GM10266 (cell line): ENCODE results near the gene CCDC91.

Experiments used
- DNase-seq: peaks from one replicate; pipeline ENCODE4 v3.0.0; 2012; ENCODE audit errors: extremely low spot score
- TF ChIP-seq, protein P1 (sequence below): IDR thresholded peaks from 2 replicates; pipeline ENCODE4 v1.5.1; 2012; ENCODE audit warnings: mild to moderate bottlenecking, low read depth; ENCODE audit not compliant: control insufficient read depth, insufficient read depth; ENCODE audit errors: missing control alignments

The CCDC91 gene

DNA sequence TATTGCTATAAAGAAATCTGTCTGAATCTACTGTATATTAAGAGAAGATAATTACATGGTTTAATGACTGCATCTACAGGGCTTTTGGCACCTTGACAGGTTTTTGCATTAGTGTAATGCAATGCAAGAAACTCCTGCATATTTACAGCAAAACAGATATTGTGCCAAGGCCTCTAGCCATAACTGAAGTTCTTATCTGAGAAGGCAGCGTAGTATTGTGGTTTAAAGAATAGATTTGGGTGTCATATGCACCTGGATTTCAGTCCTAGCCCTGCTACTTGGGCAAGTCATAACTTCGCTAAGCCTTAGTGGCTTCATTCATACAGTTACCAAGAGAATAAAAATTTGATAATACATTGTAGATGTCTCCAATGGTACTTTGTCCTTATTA, 350.1 kb downstream of the CCDC91 start:
- TF ChIP-seq, protein P1, sequence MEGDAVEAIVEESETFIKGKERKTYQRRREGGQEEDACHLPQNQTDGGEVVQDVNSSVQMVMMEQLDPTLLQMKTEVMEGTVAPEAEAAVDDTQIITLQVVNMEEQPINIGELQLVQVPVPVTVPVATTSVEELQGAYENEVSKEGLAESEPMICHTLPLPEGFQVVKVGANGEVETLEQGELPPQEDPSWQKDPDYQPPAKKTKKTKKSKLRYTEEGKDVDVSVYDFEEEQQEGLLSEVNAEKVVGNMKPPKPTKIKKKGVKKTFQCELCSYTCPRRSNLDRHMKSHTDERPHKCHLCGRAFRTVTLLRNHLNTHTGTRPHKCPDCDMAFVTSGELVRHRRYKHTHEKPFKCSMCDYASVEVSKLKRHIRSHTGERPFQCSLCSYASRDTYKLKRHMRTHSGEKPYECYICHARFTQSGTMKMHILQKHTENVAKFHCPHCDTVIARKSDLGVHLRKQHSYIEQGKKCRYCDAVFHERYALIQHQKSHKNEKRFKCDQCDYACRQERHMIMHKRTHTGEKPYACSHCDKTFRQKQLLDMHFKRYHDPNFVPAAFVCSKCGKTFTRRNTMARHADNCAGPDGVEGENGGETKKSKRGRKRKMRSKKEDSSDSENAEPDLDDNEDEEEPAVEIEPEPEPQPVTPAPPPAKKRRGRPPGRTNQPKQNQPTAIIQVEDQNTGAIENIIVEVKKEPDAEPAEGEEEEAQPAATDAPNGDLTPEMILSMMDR: no peak
- DNase-seq: no peak

DNA sequence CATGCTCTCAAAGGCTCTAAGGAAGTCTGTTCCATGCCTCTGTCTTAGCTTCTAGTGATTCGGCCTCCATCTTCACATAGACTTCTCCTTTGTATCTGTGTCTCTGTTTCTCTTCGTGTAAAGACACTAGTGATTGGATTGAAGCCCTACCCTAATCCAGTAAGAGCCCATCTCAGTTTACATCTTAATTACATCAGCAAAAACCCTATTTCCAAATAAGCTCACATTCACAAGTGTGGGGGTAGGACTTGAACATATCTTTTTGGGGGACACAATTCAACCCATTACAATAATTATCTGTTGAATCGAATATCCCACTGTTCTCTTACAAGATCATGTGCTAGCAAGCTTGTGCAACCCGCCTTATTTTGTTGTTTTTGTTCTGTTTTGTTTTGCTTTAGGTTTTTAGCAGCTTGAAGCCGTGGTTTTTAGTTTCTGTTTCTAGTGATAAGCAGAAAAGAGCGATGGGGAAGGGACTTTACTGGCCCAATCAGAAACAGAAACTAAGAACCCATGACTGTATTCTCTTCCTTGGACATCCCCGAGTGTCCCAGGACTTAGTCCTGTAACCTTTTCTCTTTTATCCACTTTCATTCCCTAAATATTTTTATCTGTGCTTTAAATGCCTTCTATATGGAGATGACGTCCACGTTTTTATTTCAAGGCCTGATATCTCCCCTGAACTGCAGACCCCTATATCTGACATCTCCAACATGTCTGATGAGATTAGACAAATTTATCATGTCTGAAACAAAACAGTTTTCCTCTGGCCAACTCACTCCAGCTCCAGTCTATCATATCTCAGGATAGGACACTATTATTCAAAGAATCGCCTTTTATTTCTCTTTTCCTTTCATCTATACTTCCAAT, 353.0 kb downstream of the CCDC91 start:
- DNase-seq: no peak

DNA sequence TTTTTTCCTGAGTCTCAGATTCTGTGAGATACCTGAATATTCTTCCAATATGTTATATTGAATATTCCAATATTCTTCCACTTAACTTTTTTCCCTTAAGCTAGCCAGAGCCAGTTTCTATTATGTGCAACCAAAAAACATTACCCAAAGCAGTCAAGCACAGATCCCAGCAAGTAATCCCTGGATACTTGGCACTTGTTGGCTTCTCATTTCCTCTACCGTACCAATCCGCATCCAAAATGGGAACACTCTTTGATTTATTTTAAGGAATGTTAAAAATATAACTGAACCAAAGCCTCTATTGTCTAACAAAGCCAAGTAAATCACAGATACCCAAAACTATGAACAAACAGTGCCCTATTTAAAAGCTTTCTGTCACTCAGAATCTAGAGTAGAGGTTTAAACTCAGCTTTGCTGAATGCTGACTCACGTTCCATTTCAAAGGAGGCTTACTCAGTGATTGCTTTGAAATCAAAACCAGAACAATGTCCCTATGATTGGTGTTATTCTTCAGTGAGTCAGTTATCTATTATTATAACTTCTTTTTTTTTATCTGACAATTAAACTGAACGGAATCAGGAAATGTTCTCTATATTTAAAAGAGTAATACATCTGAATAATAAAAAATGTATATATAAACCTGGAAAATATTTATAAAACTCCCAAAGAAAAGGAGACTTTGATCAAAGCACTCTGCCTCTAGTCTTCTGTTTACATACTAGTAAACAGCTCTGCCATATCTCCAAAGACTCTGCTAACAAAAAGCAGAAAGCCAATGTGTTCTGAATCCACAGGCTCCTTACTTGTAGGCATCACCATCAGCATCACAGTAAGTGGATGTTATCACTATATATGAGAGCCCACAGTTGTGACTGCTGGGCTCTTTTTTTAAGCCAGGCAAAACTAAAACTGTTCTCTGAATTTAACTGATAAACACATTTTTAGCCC, 360.8 kb downstream of the CCDC91 start:
- DNase-seq: no peak

More for the DNA sequence above, 353.0 kb downstream of the CCDC91 start:
- TF ChIP-seq, protein P1: no peak

DNA sequence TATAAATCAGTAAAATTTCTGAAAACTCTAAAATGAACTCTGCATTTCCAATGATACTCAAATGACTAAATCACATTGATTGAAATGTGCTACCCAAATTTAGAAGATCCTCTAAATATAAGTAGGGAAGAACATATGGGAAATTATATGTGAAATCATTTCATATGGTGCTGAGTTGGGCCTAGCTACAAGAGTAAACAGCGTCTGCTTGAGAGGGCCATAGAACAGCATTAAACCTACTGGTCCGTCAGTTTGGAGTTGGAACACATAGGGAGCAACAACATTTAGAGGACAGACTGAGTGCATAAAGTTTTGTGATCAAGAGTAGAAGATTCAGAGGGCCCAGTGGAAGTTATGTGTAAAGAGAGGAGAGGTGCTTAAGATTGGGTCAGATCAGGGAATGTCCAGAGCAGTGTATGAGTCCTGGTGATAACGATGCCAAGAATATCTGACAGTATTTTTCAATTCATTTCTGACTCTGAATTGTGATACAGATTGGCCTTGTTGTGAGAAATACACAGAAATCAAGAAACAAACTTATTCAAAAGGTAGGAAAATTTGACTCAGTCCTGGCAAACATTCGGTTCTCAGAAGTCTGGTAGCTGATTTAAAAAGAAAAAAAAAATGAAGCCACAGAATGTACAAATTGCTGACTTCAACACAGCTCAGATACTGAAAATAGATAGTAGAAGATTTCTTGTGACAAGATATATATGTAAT, 362.2 kb downstream of the CCDC91 start:
- TF ChIP-seq, protein P1: no peak
- DNase-seq: no peak

More for the DNA sequence above, 360.8 kb downstream of the CCDC91 start:
- TF ChIP-seq, protein P1: no peak

DNA sequence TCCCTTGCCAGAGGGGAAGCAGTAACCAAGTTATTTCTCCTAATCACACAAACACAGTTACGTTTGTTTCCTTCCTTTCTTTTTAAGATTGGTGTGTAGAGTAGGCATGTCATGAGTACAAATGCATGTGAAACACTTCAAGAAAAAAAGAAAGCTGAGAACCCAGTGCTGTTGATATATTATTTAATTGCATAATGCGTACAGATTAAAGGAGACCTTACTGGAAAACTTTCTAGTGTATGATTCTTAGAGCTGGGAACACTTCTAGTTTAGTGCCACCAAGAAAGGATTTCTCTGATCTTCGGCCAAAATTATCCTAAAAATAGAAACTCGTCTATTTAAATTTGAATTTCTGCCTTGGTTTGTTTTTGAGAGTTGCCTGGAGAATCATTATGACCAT, 365.5 kb downstream of the CCDC91 start:
- TF ChIP-seq, protein P1: no peak
- no peak for DNase-seq

DNA sequence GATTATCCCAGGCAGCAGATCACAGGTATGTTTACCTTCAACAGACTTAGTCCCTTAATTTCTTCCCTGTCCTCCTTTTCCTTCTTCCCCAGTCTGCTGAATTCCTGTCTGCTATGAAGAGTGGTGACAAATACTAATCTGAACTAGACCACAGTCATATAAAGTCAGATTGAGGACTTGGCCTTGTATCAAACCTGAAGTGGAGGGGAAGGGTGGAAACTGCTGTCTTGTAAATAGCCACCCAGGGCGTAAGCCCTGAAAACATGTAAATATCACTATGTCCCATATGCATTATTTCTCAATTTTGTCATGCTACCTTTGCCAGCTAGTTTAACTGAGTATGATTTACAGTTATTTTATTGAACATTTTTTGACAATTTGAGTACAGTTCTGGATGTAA, 368.0 kb downstream of the CCDC91 start:
- TF ChIP-seq, protein P1: no peak
- DNase-seq: no peak
